NCI-H524 (cell line): ENCODE data around the gene PARP1.
"Not testable (repeated sequence)": the region's sequence is repeated elsewhere in the genome, so short reads cannot be mapped to it uniquely, and the experiment has no call there.

Experiments
- DNase-seq, 2 experiments: peaks; one replicate each; lab custom pipeline; 2025; lab: John Stamatoyannopoulos, UW

The PARP1 gene

DNA sequence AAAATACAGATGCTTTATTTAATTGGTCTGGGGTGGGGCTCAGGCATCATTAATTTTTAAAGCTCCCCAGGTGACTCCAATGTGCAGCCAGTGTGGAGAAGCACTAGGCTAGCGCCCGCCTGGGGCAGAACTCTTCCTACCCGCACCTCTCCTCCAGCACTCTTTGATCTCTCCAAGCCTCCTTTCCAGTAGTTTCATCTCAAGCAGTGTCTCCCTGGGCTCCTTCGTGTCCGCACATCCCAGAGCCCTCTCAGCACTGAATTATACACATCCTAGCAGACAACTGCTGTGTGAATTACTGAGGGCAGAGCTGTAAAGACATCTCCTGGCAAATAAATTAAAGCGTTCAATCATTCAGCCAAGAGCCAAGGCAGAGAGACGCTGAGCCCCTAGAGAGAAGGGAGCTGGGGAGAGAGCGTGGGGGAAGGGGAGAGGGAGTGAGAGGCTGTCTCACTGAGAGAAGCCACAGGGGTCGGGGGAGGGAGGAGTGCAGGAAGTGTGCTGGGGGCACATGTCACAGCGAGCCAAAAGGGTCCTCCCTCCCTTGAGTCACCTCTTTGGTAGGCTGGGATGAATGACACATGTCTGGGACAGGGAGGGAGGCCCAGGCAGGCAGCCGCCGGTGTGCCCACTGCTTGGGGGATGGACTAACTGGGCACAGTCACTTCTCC lies 21.0 kb upstream of the PARP1 start:
- peak in 1 of 2 experiments; percentile 29 for DNase-seq

GRCh38 chr1:226428348-226428747 lies 20.5 kb upstream of the PARP1 start:
- no peak for DNase-seq

DNA sequence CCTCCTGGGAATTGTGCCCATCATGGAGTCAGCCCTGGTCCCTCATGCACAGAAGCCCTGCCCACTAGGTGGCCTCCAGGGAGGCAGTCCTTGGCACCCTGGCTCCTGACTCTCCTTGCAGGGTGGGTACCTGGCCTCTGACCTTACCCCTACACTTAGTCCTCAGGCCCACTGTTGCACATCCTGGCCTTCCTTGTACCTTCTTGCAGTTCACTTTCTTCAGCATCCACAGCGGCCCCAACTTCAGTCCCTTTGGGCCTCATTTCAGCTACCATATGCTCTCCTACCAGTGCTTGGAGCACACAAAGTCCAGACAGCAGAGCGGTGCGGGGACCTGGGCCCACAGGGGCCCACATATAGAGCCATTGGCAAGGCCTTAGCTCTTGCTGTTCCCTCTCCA lies 19.2 kb upstream of the PARP1 start:
- no peak for DNase-seq

- not testable (repeated sequence) for DNase-seq
These were observed 18.5 kb upstream of the PARP1 start for GRCh38 chr1:226426395-226426794.

DNA sequence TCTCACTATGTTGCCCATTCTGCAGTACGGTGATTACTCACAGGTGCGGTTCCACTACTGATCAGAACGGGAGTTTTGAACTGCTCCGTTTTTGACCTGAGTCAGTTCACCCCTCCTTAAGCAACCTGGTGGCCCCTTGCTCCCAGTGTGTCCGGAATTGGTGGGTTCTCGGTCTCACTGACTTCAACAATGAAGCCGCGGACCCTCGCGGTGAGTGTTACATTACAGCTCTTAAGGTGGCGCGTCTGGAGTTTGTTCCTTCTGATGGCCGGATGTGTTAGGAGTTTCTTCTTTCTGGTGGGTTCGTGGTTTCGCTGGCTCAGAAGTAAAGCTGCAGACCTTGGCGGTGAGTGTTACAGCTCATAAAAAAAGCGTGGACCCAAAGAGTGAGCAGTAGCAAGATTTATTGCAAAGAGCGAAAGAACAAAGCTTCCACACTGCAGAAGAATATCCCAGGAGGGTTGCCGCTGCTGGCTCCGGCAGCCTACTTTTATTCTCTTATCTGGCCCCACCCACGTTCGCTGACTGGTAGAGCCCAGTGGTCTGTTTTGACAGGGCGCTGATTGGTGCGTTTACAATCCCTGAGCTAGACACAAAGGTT lies 17.6 kb upstream of the PARP1 start:
- no peak for DNase-seq

DNA sequence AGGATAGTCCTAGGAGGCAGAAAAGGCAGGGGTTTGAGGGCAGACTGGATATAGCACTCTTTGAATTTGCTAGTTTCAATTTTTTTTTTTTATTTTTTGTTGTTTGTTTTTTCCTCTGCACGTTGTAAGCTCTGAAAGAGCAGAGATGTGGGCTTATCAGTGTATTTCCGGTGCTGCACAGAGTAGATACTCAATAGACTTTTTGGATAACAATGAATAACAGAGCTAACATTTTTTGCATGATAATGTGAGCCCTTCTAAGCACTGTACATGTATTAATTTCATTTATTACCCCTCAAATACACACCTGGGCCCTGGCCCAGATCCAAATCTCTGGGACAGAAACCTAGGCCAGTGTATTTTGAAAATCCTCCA lies 17.1 kb upstream of the PARP1 start:
- no peak for DNase-seq

DNA sequence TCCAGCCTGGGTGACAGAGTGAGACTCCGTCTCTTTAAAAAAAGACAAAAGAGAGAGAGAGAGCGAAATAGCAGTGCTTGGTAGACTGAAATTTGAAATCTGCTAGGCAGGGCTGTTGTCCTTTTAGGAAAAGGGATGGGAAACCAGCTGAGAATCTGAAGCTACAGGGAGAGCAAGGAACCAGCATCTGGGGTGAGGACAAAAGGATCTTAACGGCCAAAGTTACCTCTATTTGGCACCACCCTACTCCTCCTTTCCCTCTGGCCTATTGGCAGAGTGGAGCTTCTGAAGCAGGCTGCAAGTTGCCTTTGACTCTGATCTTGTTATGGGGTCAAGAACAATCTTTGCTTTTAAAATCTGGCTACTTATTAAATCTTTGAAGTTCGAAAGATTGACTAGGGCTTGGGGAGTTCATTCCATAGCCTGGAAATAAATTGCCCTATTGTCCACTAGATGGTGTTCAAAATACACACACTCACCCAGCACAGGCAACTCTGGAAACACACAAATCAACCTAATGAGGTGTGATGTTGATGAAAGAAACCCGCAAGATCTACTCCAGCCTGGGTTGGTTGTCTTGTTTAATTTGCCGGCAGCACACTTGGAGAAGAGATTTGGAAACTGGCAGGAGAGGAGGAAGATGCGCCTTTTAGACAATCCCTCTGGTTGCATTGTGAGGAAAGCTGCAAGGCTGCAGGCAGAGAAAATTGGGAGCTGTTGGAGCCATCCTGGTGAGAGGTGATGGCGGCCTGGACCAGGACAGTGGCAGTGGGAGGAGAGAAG lies 16.5 kb upstream of the PARP1 start:
- DNase-seq, result peak in 1 of 2 experiments; percentile 74

DNA sequence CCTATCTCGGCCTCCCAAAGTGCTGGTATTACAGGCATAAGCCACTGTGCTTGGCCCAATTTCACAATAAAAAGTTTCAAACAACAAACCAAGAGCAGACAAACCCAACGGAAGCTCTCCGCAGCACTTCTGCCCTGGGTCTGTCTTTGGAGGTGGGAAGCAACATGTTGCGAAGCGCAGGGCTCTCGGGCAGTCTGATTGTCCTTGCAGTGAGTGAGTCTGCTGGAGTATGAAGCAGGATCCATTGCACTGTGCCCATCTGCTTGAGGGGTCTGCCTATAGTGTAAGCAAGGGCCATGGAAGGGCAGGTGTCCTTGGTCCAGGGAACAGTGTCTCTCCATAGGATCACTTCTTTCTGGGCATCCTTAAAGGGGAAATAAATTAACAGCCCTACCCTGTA lies 14.6 kb upstream of the PARP1 start:
- no peak for DNase-seq

DNA sequence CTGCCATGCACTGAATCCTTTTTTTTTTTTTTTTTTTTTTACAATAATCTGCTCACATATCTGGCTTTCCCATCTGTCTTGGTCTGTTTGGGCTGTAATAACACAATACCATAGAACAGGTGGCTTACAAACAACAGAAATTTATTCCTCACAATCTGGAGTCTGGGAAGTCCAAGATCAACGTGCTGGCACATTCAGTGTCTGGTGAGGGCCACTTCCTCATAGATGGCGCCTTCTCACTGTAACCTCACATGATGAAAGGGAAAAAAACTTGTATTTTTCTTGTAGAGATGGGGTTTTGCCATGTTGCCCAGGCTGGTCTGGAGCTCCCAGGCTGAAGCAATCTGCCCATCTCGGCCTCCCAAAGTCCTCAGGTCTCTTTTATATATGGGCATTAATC lies 13.0 kb upstream of the PARP1 start:
- peak; percentile 70 to 90 for DNase-seq

DNA sequence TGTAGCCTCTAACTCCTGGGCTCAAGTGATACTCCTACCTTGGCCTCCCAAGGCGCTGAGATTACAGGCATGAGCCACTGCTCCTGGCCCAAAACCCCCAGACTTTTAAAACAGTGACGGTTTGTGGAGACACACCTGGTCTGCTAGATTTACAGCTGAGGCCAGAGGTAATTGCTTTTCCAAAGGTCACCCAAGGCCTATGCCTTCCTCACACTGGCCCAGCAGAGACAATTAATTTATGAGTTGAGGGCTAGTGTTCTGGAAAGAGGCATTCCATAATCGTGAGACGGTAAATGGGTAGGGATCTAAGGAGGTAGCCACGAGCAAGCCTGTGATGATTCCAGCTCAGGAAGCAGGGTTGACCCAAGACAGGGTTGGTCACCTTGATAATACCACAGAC lies 12.4 kb upstream of the PARP1 start:
- no peak for DNase-seq

DNA sequence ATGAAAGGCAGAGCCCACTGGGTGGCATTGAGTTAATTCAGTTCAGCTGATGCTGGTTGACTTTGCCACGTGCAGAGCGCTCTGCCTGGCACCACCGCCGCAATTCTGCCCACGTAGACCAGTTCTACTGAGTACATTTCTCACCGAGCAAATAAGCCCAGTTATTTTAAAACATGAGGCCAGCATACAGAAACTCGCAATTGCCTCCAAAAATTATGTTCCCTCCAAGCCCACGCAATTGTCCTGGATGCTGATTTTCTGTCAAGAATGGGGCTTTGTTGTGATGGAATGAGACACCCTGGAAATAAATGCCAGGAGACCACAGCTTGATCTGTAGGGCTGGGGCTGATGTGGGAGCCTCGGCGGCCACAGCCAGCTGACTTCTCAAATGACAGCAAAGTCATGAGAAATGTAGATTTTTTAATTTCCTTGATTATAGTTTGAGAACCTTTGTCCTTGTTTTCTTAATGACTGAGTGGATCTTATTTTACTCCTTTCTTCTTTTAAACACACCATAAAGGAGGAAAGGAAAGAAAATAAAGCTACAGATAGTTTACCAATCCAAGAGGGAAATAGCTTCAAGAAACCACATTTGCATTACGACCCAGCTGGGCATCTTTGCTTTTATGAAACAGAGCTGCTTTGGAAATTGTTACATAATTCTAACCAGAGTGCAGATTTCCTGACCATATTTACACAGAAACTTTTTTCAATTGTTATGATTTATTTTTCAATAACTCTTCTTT lies 11.6 kb upstream of the PARP1 start:
- no peak for DNase-seq

DNA sequence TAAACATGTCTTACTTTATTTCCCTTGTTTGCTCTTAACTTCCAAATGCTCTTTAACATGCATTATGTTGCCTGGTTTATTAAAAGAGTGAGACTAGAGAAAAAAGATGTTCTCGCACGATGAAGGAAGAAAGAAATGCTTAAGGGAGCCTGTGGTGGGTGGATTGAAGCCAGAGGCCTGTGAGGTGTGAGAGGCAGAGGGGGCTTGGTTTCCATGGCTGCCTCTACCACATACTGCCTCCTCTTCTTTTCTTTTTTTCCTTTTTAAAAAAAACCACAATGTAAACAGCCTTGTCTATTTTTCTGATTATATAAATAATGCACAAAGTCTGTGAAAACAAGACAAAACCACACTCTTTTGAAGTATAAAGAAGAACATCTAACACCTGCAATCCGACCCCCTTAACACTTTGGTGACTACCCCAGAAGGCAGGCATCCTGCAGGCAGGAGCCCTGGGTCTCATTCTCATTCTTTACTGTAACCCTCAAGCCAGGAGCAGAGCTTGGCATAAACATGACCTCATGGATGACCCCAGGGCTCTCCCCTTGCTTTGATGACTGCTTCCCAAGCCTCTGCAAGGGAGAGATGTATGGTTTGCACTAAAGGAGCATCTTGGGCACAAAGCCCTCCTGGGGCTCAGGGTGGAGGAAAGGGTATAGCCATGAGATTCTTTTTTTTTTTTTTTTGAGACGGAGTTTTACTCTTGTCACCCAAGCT lies 10.1 kb upstream of the PARP1 start:
- no peak for DNase-seq

- no peak for DNase-seq
These were observed 9.5 kb upstream of the PARP1 start for GRCh38 chr1:226417350-226417749.

GRCh38 chr1:226414098-226414698 lies 6.3 kb upstream of the PARP1 start:
- no peak for DNase-seq

GRCh38 chr1:226411619-226412018 lies 3.7 kb upstream of the PARP1 start:
- no peak for DNase-seq

GRCh38 chr1:226410958-226411357 lies 3.1 kb upstream of the PARP1 start:
- DNase-seq, result no peak

GRCh38 chr1:226409392-226409791 lies 1.5 kb upstream of the PARP1 start:
- no peak for DNase-seq

- no peak for DNase-seq
These were observed 642 bp upstream of the PARP1 start for GRCh38 chr1:226408285-226409184.

DNA sequence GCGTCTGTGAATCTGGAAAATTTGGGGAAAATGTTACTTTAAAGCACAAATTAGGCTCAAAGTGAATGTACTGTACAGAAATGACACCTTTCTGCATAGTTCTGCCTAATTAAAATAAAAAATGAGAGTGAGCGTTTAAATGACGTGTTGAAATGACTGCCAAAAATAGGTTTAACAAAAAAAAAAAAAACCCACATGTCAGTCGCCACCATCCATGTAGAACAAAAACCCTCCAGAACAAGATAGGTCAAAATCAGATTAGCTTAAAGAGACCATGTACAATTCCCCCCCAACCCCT lies 745 bp downstream of the PARP1 start:
- no peak for DNase-seq

DNA sequence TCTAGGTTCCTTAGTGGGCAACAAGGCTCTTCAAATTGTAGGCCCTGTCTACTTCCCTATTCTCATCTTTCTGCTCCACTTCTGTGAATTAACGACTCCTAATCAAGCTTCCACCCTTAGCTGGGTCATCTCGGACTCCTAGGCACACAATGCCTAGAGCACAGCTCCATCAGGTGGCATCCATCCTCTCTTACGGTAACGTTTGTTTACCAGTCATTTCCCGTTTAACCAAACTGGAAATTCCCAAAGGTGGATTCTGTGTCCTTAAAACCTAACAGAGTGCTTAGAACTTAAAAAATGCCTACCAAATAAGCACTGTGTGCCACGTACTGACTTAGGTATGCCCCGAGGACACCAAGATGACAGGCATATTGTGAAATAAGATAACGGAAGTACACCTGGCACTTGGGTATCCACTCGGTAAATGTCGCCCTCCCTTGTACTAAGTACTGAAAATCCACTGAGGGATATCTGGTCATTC lies 1.5 kb downstream of the PARP1 start:
- peak in 1 of 2 experiments; percentile 14 for DNase-seq
